Tibial nerve (tissue), 4 donors: Measurements from ENCODE around the gene TIMM22.

Experiments
- CTCF ChIP-seq, 5 experiments: fragments of 200-600 bp in 3 of 5; fragments of 450-650 bp in 2 of 5; sonication (generic) in 3 of 5; IDR thresholded peaks; one replicate each; pipeline ENCODE4 v1.5.1; 2016 to 2019; ENCODE audit warnings: antibody characterized with exemption in 5 of 5, mild to moderate bottlenecking in 3 of 5, moderate library complexity in 2 of 5
- EP300 ChIP-seq, 2 donors: sonication (generic); formaldehyde crosslinking; IDR thresholded peaks; one replicate each; pipeline ENCODE4 v1.6.1; 2017; ENCODE audit warnings: antibody characterized with exemption in 2 of 2, mild to moderate bottlenecking in 1 of 2
- POLR2A ChIP-seq, 2 donors: fragments of 450-650 bp; IDR thresholded peaks; one replicate each; pipeline ENCODE4 v1.6.1; 2017; ENCODE audit warnings: antibody characterized with exemption in 2 of 2, mild to moderate bottlenecking in 2 of 2, moderate library complexity in 2 of 2

GRCh38 chr17:1043601-1044251 is 46.8 kb downstream of the TIMM22 start:
- no peak for TF ChIP-seq CTCF (IDR thresholded peaks at IDR 0.05)
- no peak for TF ChIP-seq POLR2A (IDR thresholded peaks at IDR 0.05)
- TF ChIP-seq EP300 (IDR thresholded peaks at IDR 0.05), result no peak
